ENCODE results near the gene MED31. TPM values are rescaled to one million over a fixed set of nuclear protein-coding genes. Genes with fewer than 3 reads are reported as not detected.

MED31 gene
- total and polyA plus RNA-seq, 2 of the 13 experiments (the other 11 are each of a cell fraction or from before 2014, with no cell fraction given): 19.0 to 20.9 TPM

GRCh38 chr17:6651919-6652452, 581 bp upstream of the MED31 start (continued):
- TF ChIP-seq ZNF281 (CRISPR knock-in tag; IDR thresholded peaks at IDR 0.05; ENCODE audit: borderline replicate concordance) (peak; percentile 45; the same call in 1 of the 2 replicates), ZNF362 (CRISPR knock-in tag; IDR thresholded peaks at IDR 0.05; ENCODE audit: borderline replicate concordance) (no peak; the same call in 1 of the 2 replicates), HOXA9 (CRISPR knock-in tag; IDR thresholded peaks at IDR 0.05; ENCODE audit: borderline replicate concordance) (peak; percentile 98), ZNF292 (CRISPR knock-in tag; IDR thresholded peaks at IDR 0.05; ENCODE audit: borderline replicate concordance, low read depth) (peak; percentile 73), ZNF496 (CRISPR knock-in tag; IDR thresholded peaks at IDR 0.05; ENCODE audit: insufficient replicate concordance) (no peak), HIVEP1 (CRISPR knock-in tag; IDR thresholded peaks at IDR 0.05) (peak; percentile 95; the same call in 1 of the 2 replicates), ZBTB33 (CRISPR knock-in tag; IDR thresholded peaks at IDR 0.05) (peak; percentile 52; the same call in 1 of the 2 replicates), ZNF224 (CRISPR knock-in tag; IDR thresholded peaks at IDR 0.05) (peak; percentile 96), PAWR (CRISPR knock-in tag; IDR thresholded peaks at IDR 0.05; ENCODE audit: borderline replicate concordance) (peak; percentile 78; the same call in 1 of the 2 replicates), ZNF609 (CRISPR knock-in tag; IDR thresholded peaks at IDR 0.05; ENCODE audit: borderline replicate concordance) (peak; percentile 75; the same call in 1 of the 2 replicates), NFKBIZ (CRISPR knock-in tag; IDR thresholded peaks at IDR 0.05) (peak; percentile 72; the same call in 1 of the 2 replicates), ZNF788 (CRISPR knock-in tag; IDR thresholded peaks at IDR 0.05; ENCODE audit: borderline replicate concordance) (peak; percentile 92), KLF11 (CRISPR knock-in tag; IDR thresholded peaks at IDR 0.05) (peak; percentile 93; the same call in 1 of the 2 replicates), ZNF431 (CRISPR knock-in tag; IDR thresholded peaks at IDR 0.05; ENCODE audit: borderline replicate concordance, low read depth) (peak; percentile 23; the same call in 1 of the 2 replicates), ESRRA (CRISPR knock-in tag; IDR thresholded peaks at IDR 0.05; ENCODE audit: low read depth) (peak; percentile 81), ZNF720 (CRISPR knock-in tag; IDR thresholded peaks at IDR 0.05) (peak; percentile 60; the same call in 1 of the 2 replicates), RCOR2 (CRISPR knock-in tag; IDR thresholded peaks at IDR 0.05) (0 out of 2 replicates have a peak, but pooled peaks have one; percentile 38), MLLT10 (CRISPR knock-in tag; IDR thresholded peaks at IDR 0.05) (no peak)

Data from HepG2 (cell line).